T-helper 9 cell (primary cell): ENCODE results near the gene MICALL2.
A peak's percentile ranks its signal among the peaks of the same experiment; 100 is the strongest.
"Not testable (repeated sequence)": the region's sequence is repeated elsewhere in the genome, so short reads cannot be mapped to it uniquely, and the experiment has no call there.

Experiments used
- DNase-seq: peaks from one replicate; pipeline ENCODE4 v3.0.0-alpha.2; 2020

MICALL2 gene

GRCh38 chr7:1447112-1447511, 12.2 kb downstream of the MICALL2 start:
- DNase-seq, result no peak

DNA sequence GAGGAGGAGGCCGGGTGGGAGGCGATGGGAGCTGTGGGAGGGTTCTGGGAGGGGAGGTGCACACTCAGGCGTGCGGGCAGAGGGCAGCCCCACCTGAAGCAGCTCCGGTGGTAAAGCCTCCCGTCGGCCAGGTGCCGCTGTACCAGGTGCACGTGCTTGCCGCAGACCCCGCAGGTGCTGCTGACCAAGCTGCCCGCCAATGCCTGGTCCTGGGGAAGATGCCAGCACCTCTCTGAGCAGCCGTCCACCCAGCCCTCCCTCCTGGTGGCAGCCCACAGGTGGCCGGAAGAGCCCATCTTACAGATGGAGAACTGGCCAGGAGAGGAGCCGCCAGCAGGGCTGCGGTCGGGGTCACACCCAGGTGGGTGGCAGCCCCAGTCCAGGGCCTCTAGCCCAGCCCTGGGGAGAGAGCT, 12.6 kb downstream of the MICALL2 start:
- DNase-seq, result no peak

GRCh38 chr7:1446026-1446425, 13.2 kb downstream of the MICALL2 start:
- not testable (repeated sequence) for DNase-seq

DNA sequence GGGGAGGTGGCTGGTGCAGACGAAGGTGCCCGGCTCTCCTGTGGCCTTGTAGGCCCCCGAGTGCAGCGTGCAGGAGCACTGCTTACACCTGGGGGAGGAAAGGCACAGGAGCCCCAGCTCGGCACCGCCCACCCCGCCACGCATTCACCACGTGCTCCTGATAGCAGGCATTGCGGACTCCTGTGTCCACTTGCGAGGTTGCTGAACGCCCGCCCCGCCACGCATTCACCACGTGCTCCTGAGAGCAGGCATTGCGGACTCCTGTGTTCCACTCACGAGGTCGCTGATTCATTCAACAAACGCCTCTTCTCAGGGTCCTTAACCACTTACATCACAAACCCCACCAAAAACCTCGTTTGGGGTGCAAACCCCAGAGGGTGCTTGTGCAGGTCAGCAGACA, 13.9 kb downstream of the MICALL2 start:
- no peak for DNase-seq

DNA sequence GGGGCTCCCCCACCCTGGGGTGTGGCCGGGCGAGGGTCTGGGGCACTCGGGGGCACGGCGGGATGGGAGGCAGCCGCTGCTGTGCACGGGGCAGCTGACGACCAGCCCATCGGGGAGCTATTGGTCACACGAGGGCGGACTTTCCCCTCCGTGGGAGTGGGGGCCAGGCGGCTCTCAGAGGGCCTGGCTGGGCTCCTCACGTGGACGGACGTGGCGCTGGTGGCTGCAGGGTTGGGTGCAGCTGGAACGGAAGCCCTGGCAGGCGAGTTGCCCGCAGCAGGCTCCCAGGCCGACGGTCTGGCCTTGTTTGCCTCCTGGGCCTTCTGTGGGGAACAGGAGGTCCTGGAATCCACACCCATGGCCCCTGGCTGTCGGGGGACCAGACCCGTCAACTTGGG, 14.3 kb downstream of the MICALL2 start:
- no peak for DNase-seq

- DNase-seq, result no peak
Measured at GRCh38 chr7:1444214-1444924, 14.9 kb downstream of the MICALL2 start.

- not testable (repeated sequence) for DNase-seq
Measured at GRCh38 chr7:1443587-1444200, 15.6 kb downstream of the MICALL2 start.

- DNase-seq, result no peak
Measured at GRCh38 chr7:1442355-1443124, 16.7 kb downstream of the MICALL2 start.

DNA sequence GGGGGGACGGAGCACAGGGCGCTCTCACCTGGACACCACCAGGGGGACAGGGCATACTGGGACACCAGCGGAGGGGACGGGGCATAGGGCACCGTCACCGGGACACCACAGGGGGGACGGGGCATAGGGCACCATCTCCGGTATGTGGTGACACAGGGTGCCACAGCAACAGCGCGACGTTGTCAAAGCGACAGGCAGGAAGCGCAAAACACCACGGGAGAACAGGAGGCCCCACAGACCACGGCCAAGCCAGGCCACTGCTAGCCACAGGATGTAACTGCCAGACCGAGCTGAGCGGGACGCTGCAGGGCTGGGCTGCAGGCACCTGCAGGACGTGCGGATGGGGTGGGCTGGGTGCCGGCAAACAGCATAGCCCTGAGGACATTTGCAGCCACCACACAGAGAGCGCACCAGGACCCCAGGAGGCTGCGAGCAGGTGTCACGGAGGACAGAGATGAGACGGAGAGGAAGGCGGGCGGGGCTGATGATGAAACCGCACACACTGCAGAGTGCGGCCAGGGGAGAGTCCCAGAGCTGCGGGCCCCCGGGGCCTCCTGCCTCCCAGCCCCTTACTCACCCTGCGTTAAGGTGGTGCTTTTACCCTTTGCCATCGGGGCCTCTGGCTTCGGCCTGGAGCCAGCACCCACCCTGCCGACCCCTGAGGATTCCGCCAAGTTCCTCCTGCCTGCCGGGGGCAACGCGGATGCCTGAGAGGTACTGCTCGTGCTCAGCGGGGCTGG, 17.5 kb downstream of the MICALL2 start:
- no peak for DNase-seq

GRCh38 chr7:1440620-1441019, 18.6 kb downstream of the MICALL2 start:
- DNase-seq, result no peak

DNA sequence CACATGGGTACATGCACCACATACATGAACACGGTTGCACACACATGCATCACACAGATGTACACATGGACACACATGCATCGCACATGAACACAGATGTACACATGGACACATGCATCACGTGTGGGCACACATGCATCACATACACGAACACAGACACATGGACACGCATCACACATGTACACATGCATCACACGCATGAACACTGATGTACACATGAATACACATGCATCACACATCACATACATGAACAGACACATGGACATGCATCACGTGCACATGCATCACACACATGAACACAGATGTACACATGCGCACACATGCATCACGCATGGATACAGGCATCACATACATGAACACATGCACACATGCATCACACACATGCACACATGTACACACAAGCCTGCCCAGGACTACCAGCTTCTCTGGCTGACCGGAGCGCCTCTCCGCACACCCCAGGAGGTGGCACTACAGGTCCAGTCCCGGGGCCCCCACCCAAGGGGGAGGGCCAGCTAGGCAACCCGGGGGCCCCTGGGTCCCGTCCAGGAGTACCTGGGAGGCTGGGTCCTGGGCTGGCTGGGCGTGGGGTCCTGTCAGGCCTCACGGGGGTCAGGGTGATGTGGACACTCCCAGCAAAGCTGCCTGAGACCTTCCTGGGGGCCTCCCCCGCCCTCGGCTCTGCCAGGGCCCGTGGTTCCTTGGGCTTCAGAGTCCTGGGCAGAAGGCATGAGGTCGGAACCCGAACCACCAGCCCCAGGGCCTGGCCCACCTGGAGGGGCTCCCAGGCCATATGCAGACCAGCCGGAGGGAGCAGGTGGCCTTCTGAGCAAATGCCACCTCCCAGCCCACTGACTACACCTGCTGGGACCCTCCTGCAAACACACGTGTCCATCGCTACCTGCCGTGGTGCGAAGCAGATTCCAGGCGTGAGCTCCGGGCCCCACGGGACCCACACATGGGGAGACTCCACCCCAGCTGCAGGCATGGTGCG, 19.6 kb downstream of the MICALL2 start:
- no peak for DNase-seq

DNA sequence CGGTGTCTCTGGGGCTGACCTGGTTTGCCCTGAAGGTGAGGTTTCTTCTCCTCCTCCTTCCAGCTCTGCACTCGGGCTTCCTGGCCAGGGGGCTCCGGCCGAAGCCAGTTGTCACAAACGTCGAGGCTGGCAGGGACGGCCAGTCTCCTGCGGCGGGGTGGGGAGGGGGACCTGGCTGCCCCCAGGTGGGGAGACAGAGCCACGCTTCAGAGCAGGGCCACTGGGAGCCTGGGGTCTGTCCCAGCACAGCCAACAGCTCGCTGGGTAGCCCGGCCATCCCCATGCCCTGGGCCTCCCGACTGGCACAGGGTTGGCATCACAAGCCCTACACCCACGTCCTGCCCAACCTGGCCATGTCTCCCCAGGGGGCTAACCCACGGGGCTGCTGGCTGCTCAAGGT, 20.4 kb downstream of the MICALL2 start:
- DNase-seq, result no peak

GRCh38 chr7:1438208-1438607, 21.1 kb downstream of the MICALL2 start:
- no peak for DNase-seq

DNA sequence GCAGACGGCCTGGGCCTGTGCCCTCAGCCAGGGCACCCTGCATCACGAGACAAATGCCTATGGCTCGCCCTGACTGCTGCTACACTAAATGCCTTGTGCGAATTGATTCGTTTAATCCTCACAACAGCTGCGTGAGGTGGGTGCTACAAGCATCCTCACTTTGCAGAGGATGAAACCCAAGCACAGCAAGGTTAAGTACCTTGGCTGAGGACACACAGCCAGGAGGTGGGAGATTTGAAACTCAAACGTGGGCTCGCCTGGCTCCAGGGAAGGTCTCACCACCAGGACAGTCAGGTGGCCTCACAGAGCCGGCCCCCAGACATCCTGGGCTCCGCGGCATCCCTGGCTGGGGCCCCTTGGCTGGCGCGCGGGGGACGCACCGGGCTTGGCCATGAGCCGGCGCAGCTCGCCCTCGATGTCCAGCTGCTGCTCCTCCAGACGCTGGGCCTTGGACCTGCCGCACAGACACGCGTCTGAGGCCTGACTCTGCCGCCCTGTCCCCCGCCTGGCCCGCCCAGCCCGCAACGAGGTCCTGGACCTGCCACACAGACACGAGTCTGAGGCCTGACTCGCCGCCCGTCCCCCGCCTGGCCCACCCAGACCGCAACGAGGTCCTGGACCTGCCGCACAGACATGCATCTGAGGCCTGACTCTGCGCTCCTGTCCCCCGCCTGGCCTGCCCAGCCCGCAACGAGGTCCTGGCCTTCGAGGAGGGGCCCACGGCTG, 22.0 kb downstream of the MICALL2 start:
- DNase-seq, result no peak

GRCh38 chr7:1436608-1437007, 22.7 kb downstream of the MICALL2 start:
- DNase-seq, result no peak

- DNase-seq, result no peak
Measured at GRCh38 chr7:1434891-1435670, 24.2 kb downstream of the MICALL2 start.

- DNase-seq, result no peak
Measured at GRCh38 chr7:1434165-1434718, 25.0 kb downstream of the MICALL2 start.

- no peak for DNase-seq
Measured at GRCh38 chr7:1433128-1433920, 25.9 kb downstream of the MICALL2 start.

DNA sequence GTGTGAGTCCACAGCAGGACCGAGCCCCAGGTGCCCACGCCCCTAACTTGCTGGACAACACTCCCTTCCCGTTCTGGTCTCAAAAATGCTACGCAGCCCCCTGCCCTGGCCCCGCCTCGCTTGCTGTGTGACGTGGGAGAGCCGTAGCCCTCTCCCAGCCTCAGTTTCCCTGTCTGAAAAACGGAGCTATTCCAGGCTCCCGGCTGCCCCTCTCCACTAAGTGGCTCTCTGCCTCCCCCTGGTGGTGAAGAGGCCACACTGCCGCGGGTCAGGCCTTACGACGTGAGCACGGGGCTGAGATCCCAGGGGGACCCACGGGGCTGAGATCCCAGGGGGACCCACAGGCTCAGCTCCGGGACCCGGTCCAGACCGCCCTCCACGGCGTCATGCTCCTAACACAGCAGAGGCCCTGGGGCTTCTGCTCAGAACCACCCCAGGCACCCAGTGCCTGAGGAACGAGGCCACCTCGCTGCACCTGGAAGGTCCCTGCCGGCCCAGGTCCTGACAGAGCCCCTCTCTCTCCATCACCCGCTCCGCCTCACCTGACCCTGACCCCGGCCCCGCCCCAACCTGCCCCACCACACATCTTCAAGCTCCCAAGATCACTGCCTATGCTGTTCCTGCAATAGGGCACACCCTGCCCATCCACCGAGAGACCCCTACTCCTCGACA, 26.7 kb downstream of the MICALL2 start:
- DNase-seq, result peak; percentile 86
